Neural progenitor cell (in vitro differentiated cells): ENCODE measurements around the gene ABL2.

Experiments used
- EZH2 ChIP-seq: fragments of 200-600 bp; sonication (generic); IDR thresholded peaks from 2 replicates; pipeline ENCODE4 v1.6.1; 2017; ENCODE audit warnings: antibody characterized with exemption, mild to moderate bottlenecking, moderate library complexity
- EZH2phosphoT487 ChIP-seq: fragments of 200-600 bp; sonication (generic); IDR thresholded peaks from 2 replicates; pipeline ENCODE4 v1.6.1; 2017; ENCODE audit warnings: antibody characterized with exemption
- TF ChIP-seq, protein P1 (sequence below): fragments of 200-600 bp; sonication (generic); IDR thresholded peaks from 2 replicates; pipeline ENCODE4 v1.5.1; 2017; ENCODE audit warnings: antibody characterized with exemption, mild to moderate bottlenecking

GRCh38 chr1:179187735-179188471 is 41.6 kb downstream of the ABL2 start:
- TF ChIP-seq, protein P1, sequence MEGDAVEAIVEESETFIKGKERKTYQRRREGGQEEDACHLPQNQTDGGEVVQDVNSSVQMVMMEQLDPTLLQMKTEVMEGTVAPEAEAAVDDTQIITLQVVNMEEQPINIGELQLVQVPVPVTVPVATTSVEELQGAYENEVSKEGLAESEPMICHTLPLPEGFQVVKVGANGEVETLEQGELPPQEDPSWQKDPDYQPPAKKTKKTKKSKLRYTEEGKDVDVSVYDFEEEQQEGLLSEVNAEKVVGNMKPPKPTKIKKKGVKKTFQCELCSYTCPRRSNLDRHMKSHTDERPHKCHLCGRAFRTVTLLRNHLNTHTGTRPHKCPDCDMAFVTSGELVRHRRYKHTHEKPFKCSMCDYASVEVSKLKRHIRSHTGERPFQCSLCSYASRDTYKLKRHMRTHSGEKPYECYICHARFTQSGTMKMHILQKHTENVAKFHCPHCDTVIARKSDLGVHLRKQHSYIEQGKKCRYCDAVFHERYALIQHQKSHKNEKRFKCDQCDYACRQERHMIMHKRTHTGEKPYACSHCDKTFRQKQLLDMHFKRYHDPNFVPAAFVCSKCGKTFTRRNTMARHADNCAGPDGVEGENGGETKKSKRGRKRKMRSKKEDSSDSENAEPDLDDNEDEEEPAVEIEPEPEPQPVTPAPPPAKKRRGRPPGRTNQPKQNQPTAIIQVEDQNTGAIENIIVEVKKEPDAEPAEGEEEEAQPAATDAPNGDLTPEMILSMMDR, result no peak
- TF ChIP-seq EZH2 (no peak), EZH2phosphoT487 (no peak)
